ENCODE results near the gene CNTFR. TPM values are rescaled to one million over a fixed set of nuclear protein-coding genes. Genes with fewer than 3 reads are reported as not detected.

CNTFR gene
- total and polyA plus RNA-seq, 4 donors, result 0.75 to 3.3 (median 2.0) TPM

DNA sequence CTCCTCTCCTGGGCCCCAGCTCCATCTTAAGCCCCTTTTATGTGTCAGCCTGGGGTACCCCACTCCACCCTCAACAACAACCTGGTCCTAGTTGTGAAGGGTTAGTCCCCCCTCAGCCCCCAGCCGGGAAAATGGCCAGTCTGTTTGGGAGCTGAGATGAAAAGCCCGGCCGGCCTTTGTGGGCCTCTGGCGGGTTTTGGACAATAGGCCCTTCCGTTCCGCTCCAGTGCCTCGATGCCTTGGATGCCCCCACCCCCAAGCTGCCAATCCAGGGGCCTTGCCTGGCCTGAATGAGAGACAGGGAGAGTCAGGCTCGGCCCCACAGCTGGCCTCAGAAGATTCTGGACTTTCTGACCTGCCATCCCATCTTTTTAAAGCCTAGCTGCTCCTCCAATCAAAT lies 9.2 kb downstream of the CNTFR start:
- Histone ChIP-seq H3K27ac (ENCODE audit: low read depth in 1 of 2, low read length in 2 of 2) (no peak overlapping the region), H3K27me3 (ENCODE audit: control insufficient read depth in 4 of 4, insufficient read depth in 4 of 4, low read length in 3 of 4) (no peaks in the 10 kb centered on the region), H3K9ac (ENCODE audit: low read depth in 1 of 2, low read length in 2 of 2) (no peak overlapping the region), H3K36me3 (ENCODE audit: control insufficient read depth in 4 of 4, insufficient read depth in 3 of 4, low read depth in 1 of 4, low read length in 3 of 4) (no peaks in the 10 kb centered on the region), H3K4me3 (ENCODE audit: low read depth in 1 of 3, low read length in 3 of 3) (no peak overlapping the region), H3K4me1 (ENCODE audit: control insufficient read depth in 4 of 4, insufficient read depth in 4 of 4, low read length in 3 of 4) (peaks cover 2 to 26% (median 15%) of the 10 kb centered on the region in 4 donors), H3K9me3 (ENCODE audit: control insufficient read depth in 4 of 4, low read length in 3 of 4) (no peaks in the 10 kb centered on the region)
- DNase-seq (ENCODE audit: low spot score), result no peak
- TF ChIP-seq TAF1 (conservative IDR thresholded peaks at IDR 0.05) (no peak), NR2F2 (IDR thresholded peaks at IDR 0.05) (no peak), FOXA1 (IDR thresholded peaks at IDR 0.05) (no peak), FOXA2 (IDR thresholded peaks at IDR 0.05) (no peak), SP1 (IDR thresholded peaks at IDR 0.05) (no peak), RXRA (IDR thresholded peaks at IDR 0.05) (no peak), YY1 (IDR thresholded peaks at IDR 0.05) (no peak), GABPA (IDR thresholded peaks at IDR 0.05 in 1 of 2, conservative IDR thresholded peaks at IDR 0.05 in 1 of 2) (no peak)
- TF ChIP-seq, protein P1, sequence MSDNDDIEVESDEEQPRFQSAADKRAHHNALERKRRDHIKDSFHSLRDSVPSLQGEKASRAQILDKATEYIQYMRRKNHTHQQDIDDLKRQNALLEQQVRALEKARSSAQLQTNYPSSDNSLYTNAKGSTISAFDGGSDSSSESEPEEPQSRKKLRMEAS (IDR thresholded peaks at IDR 0.05), result no peak
- TF ChIP-seq, protein P2, sequence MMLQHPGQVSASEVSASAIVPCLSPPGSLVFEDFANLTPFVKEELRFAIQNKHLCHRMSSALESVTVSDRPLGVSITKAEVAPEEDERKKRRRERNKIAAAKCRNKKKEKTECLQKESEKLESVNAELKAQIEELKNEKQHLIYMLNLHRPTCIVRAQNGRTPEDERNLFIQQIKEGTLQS (IDR thresholded peaks at IDR 0.05), result no peak
- WGBS, result 83% methylated on average over 8 of the region's 8 CpGs

DNA sequence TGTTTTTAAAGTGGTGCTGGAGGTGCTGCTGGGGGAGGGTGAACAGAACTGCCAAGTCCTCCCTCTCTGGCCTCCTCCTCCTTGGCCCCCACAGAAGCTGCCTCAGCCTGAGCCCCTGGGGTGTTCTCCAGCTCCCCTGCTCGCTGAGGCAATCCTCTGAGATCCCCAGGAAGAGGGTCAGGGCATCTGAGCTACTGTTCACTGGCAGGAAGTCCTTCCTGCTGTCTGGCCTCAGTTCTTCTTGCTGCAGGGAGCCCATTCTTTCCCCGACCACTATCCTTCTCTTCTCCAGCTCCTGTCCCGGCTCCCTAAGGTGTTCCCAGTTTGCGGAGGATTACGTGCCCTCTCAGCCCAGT lies 9.7 kb downstream of the CNTFR start:
- H3K4me1 ChIP-seq (ENCODE audit: control insufficient read depth in 4 of 4, insufficient read depth in 4 of 4, low read length in 3 of 4), result peaks cover 2 to 26% (median 15%) of the 10 kb centered on the region in 4 donors
- H3K4me3 ChIP-seq (ENCODE audit: low read depth in 1 of 3, low read length in 3 of 3), result no peak overlapping the region
- H3K36me3 ChIP-seq (ENCODE audit: control insufficient read depth in 4 of 4, insufficient read depth in 3 of 4, low read depth in 1 of 4, low read length in 3 of 4), result no peaks in the 10 kb centered on the region
- no peak overlapping the region for H3K9ac ChIP-seq (ENCODE audit: low read depth in 1 of 2, low read length in 2 of 2)
- no peak for DNase-seq (ENCODE audit: low spot score)
- H3K27ac ChIP-seq (ENCODE audit: low read depth in 1 of 2, low read length in 2 of 2), result no peak overlapping the region
- no peaks in the 10 kb centered on the region for H3K27me3 ChIP-seq (ENCODE audit: control insufficient read depth in 4 of 4, insufficient read depth in 4 of 4, low read length in 3 of 4)
- TF ChIP-seq RXRA (IDR thresholded peaks at IDR 0.05) (no peak), HNF4G (IDR thresholded peaks at IDR 0.05) (no peak), FOXA2 (IDR thresholded peaks at IDR 0.05) (no peak), NR2F2 (IDR thresholded peaks at IDR 0.05) (no peak)
- TF ChIP-seq, protein P1 (IDR thresholded peaks at IDR 0.05), result no peak
- TF ChIP-seq, protein P3, sequence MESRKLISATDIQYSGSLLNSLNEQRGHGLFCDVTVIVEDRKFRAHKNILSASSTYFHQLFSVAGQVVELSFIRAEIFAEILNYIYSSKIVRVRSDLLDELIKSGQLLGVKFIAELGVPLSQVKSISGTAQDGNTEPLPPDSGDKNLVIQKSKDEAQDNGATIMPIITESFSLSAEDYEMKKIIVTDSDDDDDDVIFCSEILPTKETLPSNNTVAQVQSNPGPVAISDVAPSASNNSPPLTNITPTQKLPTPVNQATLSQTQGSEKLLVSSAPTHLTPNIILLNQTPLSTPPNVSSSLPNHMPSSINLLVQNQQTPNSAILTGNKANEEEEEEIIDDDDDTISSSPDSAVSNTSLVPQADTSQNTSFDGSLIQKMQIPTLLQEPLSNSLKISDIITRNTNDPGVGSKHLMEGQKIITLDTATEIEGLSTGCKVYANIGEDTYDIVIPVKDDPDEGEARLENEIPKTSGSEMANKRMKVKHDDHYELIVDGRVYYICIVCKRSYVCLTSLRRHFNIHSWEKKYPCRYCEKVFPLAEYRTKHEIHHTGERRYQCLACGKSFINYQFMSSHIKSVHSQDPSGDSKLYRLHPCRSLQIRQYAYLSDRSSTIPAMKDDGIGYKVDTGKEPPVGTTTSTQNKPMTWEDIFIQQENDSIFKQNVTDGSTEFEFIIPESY (IDR thresholded peaks at IDR 0.05), result no peak
- TF ChIP-seq, protein P4, sequence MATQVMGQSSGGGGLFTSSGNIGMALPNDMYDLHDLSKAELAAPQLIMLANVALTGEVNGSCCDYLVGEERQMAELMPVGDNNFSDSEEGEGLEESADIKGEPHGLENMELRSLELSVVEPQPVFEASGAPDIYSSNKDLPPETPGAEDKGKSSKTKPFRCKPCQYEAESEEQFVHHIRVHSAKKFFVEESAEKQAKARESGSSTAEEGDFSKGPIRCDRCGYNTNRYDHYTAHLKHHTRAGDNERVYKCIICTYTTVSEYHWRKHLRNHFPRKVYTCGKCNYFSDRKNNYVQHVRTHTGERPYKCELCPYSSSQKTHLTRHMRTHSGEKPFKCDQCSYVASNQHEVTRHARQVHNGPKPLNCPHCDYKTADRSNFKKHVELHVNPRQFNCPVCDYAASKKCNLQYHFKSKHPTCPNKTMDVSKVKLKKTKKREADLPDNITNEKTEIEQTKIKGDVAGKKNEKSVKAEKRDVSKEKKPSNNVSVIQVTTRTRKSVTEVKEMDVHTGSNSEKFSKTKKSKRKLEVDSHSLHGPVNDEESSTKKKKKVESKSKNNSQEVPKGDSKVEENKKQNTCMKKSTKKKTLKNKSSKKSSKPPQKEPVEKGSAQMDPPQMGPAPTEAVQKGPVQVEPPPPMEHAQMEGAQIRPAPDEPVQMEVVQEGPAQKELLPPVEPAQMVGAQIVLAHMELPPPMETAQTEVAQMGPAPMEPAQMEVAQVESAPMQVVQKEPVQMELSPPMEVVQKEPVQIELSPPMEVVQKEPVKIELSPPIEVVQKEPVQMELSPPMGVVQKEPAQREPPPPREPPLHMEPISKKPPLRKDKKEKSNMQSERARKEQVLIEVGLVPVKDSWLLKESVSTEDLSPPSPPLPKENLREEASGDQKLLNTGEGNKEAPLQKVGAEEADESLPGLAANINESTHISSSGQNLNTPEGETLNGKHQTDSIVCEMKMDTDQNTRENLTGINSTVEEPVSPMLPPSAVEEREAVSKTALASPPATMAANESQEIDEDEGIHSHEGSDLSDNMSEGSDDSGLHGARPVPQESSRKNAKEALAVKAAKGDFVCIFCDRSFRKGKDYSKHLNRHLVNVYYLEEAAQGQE (IDR thresholded peaks at IDR 0.05), result no peak
- 87% methylated on average over 5 of the region's 5 CpGs for WGBS
- H3K9me3 ChIP-seq (ENCODE audit: control insufficient read depth in 4 of 4, low read length in 3 of 4), result no peaks in the 10 kb centered on the region

Measured in liver (tissue), 9 donors.